ENCODE results near the gene MPPED2.

Gene MPPED2

DNA sequence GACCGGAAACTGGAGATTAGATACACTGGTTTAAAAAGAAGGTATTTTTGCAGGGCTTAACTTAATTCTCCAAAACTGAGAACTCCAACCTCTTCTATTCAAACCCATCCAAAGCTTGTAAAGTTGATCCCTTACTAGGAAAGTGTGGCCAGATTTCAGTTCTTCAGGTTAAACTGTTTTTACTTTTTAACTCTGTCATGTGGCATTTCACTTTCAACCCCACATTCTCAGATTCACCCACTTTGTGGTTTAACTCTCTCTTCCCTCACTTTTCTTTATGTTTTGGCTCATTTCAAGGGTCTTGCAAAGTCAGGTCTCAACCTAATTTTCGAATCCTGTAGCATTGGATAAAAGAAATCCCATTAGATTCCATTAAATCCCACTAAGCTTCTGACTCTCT, 75.4 kb downstream of the MPPED2 start:
- Histone ChIP-seq H3K9ac (ENCODE audit: insufficient read length, low read depth) (no peak overlapping the region), H3K9me3 (ENCODE audit: insufficient read depth, low read length) (no peaks in the 10 kb centered on the region), H3K36me3 (ENCODE audit: insufficient read depth, insufficient read length, low read length) (no peaks in the 10 kb centered on the region), H3K4me3 (ENCODE audit: insufficient read length, low read depth) (no peak overlapping the region), H3K4me1 (ENCODE audit: insufficient read depth, insufficient read length) (no peaks in the 10 kb centered on the region), H3K27me3 (ENCODE audit: insufficient read depth, insufficient read length) (no peaks in the 10 kb centered on the region)
- DNase-seq (ENCODE audit: low read depth, low spot score), result no peak
- TF ChIP-seq ZNF274 (IDR thresholded peaks at IDR 0.05; ENCODE audit: low read depth, low read length), result no peak
- no peak for TF ChIP-seq YY1 (IDR thresholded peaks at IDR 0.05; ENCODE audit: insufficient read depth, insufficient read length)
- TF ChIP-seq SUZ12 (IDR thresholded peaks at IDR 0.05; ENCODE audit: extremely low read depth, insufficient read depth, insufficient read length), result no peak

- H3K36me3 ChIP-seq (ENCODE audit: insufficient read depth, insufficient read length, low read length), result no peaks in the 10 kb centered on the region
- no peaks in the 10 kb centered on the region for H3K9me3 ChIP-seq (ENCODE audit: insufficient read depth, low read length)
- no peaks in the 10 kb centered on the region for H3K27me3 ChIP-seq (ENCODE audit: insufficient read depth, insufficient read length)
- no peak overlapping the region for H3K4me3 ChIP-seq (ENCODE audit: insufficient read length, low read depth)
- H3K9ac ChIP-seq (ENCODE audit: insufficient read length, low read depth), result no peak overlapping the region
- DNase-seq (ENCODE audit: low read depth, low spot score), result no peak
- TF ChIP-seq SUZ12 (IDR thresholded peaks at IDR 0.05; ENCODE audit: extremely low read depth, insufficient read depth, insufficient read length) (no peak), ZNF274 (IDR thresholded peaks at IDR 0.05; ENCODE audit: low read depth, low read length) (no peak), YY1 (IDR thresholded peaks at IDR 0.05; ENCODE audit: insufficient read depth, insufficient read length) (no peak)
- no peaks in the 10 kb centered on the region for H3K4me1 ChIP-seq (ENCODE audit: insufficient read depth, insufficient read length)
Measured at GRCh38 chr11:30509364-30509763, 76.8 kb downstream of the MPPED2 start.

GRCh38 chr11:30508594-30508993, 77.6 kb downstream of the MPPED2 start:
- no peak for DNase-seq (ENCODE audit: low read depth, low spot score)
- H3K36me3 ChIP-seq (ENCODE audit: insufficient read depth, insufficient read length, low read length), result no peaks in the 10 kb centered on the region
- no peak overlapping the region for H3K9ac ChIP-seq (ENCODE audit: insufficient read length, low read depth)
- no peak overlapping the region for H3K4me3 ChIP-seq (ENCODE audit: insufficient read length, low read depth)
- TF ChIP-seq YY1 (IDR thresholded peaks at IDR 0.05; ENCODE audit: insufficient read depth, insufficient read length) (no peak), ZNF274 (IDR thresholded peaks at IDR 0.05; ENCODE audit: low read depth, low read length) (no peak), SUZ12 (IDR thresholded peaks at IDR 0.05; ENCODE audit: extremely low read depth, insufficient read depth, insufficient read length) (no peak)
- no peaks in the 10 kb centered on the region for H3K27me3 ChIP-seq (ENCODE audit: insufficient read depth, insufficient read length)
- H3K9me3 ChIP-seq (ENCODE audit: insufficient read depth, low read length), result no peaks in the 10 kb centered on the region
- no peaks in the 10 kb centered on the region for H3K4me1 ChIP-seq (ENCODE audit: insufficient read depth, insufficient read length)

DNA sequence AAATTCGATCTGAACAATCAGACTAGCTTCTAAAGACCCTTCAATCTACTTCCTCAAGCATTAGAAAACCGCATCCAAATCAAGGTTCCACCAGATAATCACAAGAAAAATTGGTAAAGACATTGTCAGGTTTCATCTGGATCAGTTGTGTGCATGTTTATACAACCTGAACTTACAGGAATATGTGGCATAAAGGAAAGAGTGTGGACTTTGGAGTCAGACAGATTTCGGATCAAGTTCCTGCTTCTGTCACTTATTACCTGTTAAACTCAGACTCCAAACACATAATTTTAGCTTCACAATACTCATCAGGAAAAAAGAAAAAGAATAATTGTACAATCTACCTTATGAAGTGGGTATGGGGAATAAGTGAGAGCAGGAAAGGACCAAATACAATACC, 80.5 kb downstream of the MPPED2 start:
- Histone ChIP-seq H3K36me3 (ENCODE audit: insufficient read depth, insufficient read length, low read length) (no peaks in the 10 kb centered on the region), H3K4me3 (ENCODE audit: insufficient read length, low read depth) (no peak overlapping the region), H3K27me3 (ENCODE audit: insufficient read depth, insufficient read length) (no peaks in the 10 kb centered on the region), H3K9ac (ENCODE audit: insufficient read length, low read depth) (no peak overlapping the region), H3K4me1 (ENCODE audit: insufficient read depth, insufficient read length) (no peaks in the 10 kb centered on the region), H3K9me3 (ENCODE audit: insufficient read depth, low read length) (no peaks in the 10 kb centered on the region)
- DNase-seq (ENCODE audit: low read depth, low spot score), result no peak
- TF ChIP-seq SUZ12 (IDR thresholded peaks at IDR 0.05; ENCODE audit: extremely low read depth, insufficient read depth, insufficient read length), result no peak
- no peak for TF ChIP-seq YY1 (IDR thresholded peaks at IDR 0.05; ENCODE audit: insufficient read depth, insufficient read length)
- TF ChIP-seq ZNF274 (IDR thresholded peaks at IDR 0.05; ENCODE audit: low read depth, low read length), result no peak

DNA sequence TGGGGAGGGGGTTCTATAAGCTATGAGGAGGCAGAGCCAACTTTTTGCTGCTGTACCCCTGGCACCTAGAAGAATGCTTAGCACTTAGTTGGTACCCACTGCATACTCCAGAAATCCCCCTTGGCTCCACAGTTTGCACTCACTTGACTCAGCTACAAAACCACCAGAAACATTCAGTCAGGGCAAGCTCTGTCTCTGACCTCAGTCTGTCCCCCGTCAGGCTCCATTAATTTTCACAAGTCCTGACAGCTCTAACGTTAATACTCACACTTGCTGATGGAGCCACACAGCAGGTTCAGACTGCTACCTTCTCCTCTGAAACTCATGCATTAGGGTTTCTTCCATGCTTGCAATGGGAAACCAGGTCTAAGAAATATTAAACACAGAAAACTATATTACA, 81.7 kb downstream of the MPPED2 start:
- TF ChIP-seq YY1 (IDR thresholded peaks at IDR 0.05; ENCODE audit: insufficient read depth, insufficient read length) (no peak), SUZ12 (IDR thresholded peaks at IDR 0.05; ENCODE audit: extremely low read depth, insufficient read depth, insufficient read length) (no peak), ZNF274 (IDR thresholded peaks at IDR 0.05; ENCODE audit: low read depth, low read length) (no peak)
- DNase-seq (ENCODE audit: low read depth, low spot score), result no peak
- no peak overlapping the region for H3K4me3 ChIP-seq (ENCODE audit: insufficient read length, low read depth)
- no peaks in the 10 kb centered on the region for H3K27me3 ChIP-seq (ENCODE audit: insufficient read depth, insufficient read length)
- no peaks in the 10 kb centered on the region for H3K4me1 ChIP-seq (ENCODE audit: insufficient read depth, insufficient read length)
- H3K9ac ChIP-seq (ENCODE audit: insufficient read length, low read depth), result no peak overlapping the region
- no peaks in the 10 kb centered on the region for H3K9me3 ChIP-seq (ENCODE audit: insufficient read depth, low read length)
- no peaks in the 10 kb centered on the region for H3K36me3 ChIP-seq (ENCODE audit: insufficient read depth, insufficient read length, low read length)

DNA sequence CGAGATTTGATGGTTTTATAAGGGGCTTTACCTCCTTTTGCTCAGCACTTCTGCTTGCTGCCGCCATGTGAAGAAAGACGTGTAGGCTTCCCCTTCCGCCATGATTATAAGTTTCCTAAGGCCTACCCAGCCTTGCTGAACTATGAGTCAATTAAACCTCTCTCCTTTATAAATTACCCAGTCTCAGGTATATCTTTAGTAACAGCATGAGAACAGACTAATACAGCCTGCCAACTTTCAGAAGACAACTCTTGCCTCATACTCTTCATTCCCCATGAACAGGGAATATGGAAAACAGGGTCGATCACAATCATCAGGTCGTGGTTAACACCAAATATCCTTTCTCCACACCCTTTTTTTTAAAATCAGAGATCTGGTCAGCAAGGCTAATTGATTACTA, 83.0 kb downstream of the MPPED2 start:
- no peaks in the 10 kb centered on the region for H3K9me3 ChIP-seq (ENCODE audit: insufficient read depth, low read length)
- no peak overlapping the region for H3K9ac ChIP-seq (ENCODE audit: insufficient read length, low read depth)
- no peak for DNase-seq (ENCODE audit: low read depth, low spot score)
- H3K36me3 ChIP-seq (ENCODE audit: insufficient read depth, insufficient read length, low read length), result no peaks in the 10 kb centered on the region
- TF ChIP-seq YY1 (IDR thresholded peaks at IDR 0.05; ENCODE audit: insufficient read depth, insufficient read length) (no peak), SUZ12 (IDR thresholded peaks at IDR 0.05; ENCODE audit: extremely low read depth, insufficient read depth, insufficient read length) (no peak), ZNF274 (IDR thresholded peaks at IDR 0.05; ENCODE audit: low read depth, low read length) (no peak)
- H3K4me3 ChIP-seq (ENCODE audit: insufficient read length, low read depth), result no peak overlapping the region
- H3K27me3 ChIP-seq (ENCODE audit: insufficient read depth, insufficient read length), result no peaks in the 10 kb centered on the region
- H3K4me1 ChIP-seq (ENCODE audit: insufficient read depth, insufficient read length), result no peaks in the 10 kb centered on the region

- TF ChIP-seq ZNF274 (IDR thresholded peaks at IDR 0.05; ENCODE audit: low read depth, low read length) (no peak), SUZ12 (IDR thresholded peaks at IDR 0.05; ENCODE audit: extremely low read depth, insufficient read depth, insufficient read length) (no peak), YY1 (IDR thresholded peaks at IDR 0.05; ENCODE audit: insufficient read depth, insufficient read length) (no peak)
- Histone ChIP-seq H3K4me3 (ENCODE audit: insufficient read length, low read depth) (no peak overlapping the region), H3K36me3 (ENCODE audit: insufficient read depth, insufficient read length, low read length) (no peaks in the 10 kb centered on the region), H3K27me3 (ENCODE audit: insufficient read depth, insufficient read length) (no peaks in the 10 kb centered on the region), H3K9me3 (ENCODE audit: insufficient read depth, low read length) (no peaks in the 10 kb centered on the region), H3K4me1 (ENCODE audit: insufficient read depth, insufficient read length) (no peaks in the 10 kb centered on the region), H3K9ac (ENCODE audit: insufficient read length, low read depth) (no peak overlapping the region)
- no peak for DNase-seq (ENCODE audit: low read depth, low spot score)
Measured at GRCh38 chr11:30502305-30502704, 83.8 kb downstream of the MPPED2 start.

DNA sequence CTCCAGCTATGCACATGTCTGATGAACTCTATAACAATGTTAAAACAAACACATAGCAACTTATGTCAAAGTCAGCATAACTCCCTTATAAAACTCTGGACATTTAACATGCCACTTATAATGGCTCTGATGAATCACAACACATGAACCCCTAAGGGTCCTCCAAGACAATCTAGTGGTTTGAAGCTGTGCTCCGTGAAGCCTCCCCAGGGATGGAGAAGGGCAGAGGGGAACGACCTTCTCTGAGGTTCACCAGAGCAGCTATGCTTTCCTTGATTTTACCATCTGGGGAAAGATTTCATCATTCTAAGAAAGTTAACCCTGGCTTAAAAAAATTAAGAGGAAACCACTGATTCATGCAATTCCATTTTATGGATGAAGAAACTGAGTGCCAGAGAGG, 84.4 kb downstream of the MPPED2 start:
- Histone ChIP-seq H3K4me1 (ENCODE audit: insufficient read depth, insufficient read length) (no peaks in the 10 kb centered on the region), H3K9ac (ENCODE audit: insufficient read length, low read depth) (no peak overlapping the region)
- no peak for TF ChIP-seq SUZ12 (IDR thresholded peaks at IDR 0.05; ENCODE audit: extremely low read depth, insufficient read depth, insufficient read length)

More for the DNA sequence above, 84.4 kb downstream of the MPPED2 start:
- no peak overlapping the region for H3K4me3 ChIP-seq (ENCODE audit: insufficient read length, low read depth)
- H3K36me3 ChIP-seq (ENCODE audit: insufficient read depth, insufficient read length, low read length), result no peaks in the 10 kb centered on the region
- DNase-seq (ENCODE audit: low read depth, low spot score), result no peak
- no peaks in the 10 kb centered on the region for H3K9me3 ChIP-seq (ENCODE audit: insufficient read depth, low read length)
- H3K27me3 ChIP-seq (ENCODE audit: insufficient read depth, insufficient read length), result no peaks in the 10 kb centered on the region
